CD4-positive, alpha-beta T cell treated with Interleukin-15 for 1 hour (primary cell): ENCODE measurements around the gene PTPRR.
"Not testable (repeated sequence)": the region's sequence is repeated elsewhere in the genome, so short reads cannot be mapped to it uniquely, and the experiment has no call there.

ENCODE experiments used
- DNase-seq: peaks from one replicate; pipeline ENCODE4 v3.0.0-alpha.2; 2020

The PTPRR gene

DNA sequence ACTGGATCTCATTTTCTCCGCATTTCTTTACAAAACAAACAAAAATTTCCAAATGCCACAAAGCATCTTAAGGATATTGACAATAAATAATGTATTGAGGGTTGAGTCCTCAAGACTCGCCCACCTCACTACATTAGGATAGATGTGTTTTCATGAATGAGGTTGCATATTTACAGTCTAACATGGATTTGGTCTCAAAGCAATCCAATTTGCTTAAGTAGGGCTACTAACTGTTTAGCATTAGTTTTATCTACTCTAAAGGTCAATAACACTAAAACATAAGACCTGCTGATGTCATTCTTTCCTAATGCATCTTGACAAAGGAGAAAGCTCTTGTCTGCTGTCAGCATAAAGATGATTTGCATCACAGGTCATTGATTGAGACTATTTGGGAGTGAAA is 82.4 kb downstream of the PTPRR start:
- no peak for DNase-seq

DNA sequence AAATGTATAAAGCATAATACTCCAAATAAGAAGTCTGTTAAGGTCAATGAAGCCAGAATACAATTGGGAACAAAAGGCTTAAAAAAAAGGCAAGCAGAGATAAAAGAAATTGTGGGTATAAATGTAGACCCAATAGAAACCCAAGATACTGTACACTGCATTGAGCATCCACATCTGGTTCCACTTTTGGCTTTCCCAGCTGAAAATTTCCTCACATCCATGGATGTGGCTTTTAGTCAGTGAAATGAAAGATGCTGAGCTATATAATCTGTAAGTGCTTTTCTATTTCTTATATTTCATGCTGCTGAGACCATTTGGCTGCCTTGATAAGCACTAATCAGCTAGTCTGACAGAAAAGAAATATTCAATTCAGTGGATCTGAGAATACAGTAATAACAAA is 83.5 kb downstream of the PTPRR start:
- no peak for DNase-seq

DNA sequence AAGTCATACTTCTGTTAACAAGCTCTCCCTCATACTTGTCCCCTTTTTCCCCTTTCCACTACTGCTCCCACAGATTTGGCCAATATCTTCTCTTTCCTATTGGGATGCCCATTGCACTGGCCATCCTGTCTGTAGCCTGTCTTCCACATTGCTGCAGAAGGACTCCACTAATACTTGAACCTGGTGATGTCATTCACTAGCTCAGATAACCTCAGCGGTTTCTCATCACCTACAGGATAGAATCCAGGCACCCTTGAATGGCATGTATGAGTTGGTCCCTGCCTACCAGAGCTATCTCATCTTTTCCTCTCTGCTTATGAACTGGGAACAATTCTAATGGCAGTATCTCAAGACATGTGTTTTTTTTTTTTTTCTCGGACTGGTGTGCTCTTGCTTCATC is 84.6 kb downstream of the PTPRR start:
- no peak for DNase-seq

DNA sequence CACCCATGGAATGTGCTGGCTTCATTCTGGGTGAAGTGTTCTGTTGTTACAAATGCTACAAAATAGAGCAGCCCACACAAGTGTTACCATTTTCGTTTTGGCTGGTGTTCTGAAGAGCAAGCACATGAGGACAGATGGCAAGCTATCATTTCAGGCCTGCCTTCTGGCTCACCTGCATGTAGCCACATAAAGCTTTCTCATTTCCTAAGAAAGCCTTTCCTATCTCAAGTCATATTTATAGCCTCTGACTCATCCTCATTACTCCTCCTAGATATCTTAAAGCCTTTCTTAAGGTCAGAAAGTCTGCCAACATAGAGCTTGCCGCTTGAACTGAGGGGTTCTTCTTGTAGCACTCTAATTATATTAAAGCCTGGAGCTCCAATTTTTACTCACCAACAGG is 89.0 kb downstream of the PTPRR start:
- DNase-seq = no peak

DNA sequence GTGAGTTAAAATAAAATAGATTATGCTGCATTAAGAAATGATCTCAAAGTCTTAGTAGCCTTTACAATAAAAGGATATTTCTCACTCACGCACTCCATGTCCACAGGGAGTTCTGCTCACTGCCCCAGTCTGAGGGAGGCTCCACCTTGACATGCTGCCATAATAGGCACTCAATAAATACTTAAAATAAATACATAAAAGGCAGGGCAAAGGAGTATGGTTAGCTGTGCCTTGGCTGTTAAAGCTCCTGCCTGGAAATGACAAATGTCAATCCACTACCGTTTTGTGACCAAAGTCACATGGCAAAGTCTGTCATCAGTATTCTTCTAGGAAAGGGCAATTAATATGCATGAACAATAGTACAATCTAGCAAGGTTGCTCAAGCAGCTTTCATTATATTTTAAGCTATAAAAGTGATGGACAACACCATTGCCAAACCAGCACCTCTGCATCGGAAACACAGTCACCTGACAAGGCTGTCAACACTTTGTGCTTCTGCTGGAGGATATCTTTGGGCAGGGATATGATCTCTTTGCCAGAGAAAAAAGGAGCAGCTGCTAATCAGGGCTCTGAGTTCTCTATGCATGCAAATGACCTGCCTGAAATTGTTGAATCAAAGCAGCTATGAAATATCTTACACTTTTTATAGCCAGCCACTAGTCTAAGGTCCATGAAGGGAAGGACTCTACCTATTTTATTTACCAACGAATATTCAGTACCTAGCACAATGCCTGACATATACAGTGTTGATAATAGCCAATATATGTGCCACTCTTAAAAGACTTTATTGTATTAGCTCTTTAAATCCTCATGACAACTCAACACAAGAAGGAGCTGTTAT is 90.1 kb downstream of the PTPRR start:
- DNase-seq = no peak

DNA sequence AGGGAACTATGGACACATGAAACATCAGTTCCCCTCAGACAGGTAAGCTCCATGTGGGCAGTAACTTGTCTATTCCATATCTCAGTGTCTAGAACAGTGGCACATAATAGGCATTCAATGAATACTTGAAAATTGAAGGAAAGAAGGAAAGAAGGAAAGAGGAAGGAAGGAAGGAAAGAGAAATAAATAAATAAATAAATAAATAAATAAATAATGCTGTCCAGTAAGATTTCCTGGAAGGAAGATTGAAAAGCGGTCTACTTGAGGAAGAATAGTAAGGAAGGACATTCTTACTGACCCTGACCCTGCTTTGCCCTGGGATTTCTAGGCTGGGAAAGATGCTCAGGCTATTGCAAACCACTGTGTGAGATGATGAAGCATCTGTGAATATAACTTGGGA is 91.5 kb downstream of the PTPRR start:
- no peak for DNase-seq

DNA sequence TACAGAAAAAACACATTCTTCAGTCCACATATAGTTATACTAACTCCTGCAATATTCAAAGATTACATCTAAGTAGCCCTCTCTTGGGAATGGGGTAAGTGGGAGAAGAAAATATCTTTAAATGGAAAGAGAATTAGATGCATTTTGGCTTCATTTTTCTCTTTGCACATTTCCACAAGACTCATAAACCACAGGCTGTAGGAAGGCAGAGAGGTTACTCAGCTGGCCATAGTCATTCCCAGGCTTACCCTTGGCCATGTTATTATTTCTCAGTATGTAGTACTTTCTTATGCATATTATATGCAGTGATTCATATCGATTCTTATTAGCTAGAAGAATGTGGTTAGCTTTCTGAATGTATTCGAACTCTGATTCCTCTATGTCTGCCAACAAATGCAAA is 92.2 kb downstream of the PTPRR start:
- no peak for DNase-seq

DNA sequence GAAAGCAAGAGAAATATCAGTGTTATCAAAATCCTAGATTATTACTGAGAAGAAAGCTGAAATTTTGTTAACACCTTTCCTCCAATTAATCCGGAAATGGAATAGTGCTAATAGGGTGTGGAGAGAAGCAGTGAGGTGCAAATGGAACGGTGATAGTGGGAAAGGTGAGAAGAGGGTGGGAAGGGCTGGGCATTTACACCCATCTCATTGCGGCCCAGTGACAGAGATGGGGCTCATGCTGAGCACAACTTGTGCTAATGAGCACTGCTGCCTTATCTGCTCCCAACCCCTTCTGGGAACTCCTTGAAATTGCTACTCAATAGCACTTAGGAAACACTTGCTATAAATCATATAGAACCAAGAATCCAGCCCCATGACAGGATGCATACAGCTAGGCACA is 94.4 kb downstream of the PTPRR start:
- no peak for DNase-seq

DNA sequence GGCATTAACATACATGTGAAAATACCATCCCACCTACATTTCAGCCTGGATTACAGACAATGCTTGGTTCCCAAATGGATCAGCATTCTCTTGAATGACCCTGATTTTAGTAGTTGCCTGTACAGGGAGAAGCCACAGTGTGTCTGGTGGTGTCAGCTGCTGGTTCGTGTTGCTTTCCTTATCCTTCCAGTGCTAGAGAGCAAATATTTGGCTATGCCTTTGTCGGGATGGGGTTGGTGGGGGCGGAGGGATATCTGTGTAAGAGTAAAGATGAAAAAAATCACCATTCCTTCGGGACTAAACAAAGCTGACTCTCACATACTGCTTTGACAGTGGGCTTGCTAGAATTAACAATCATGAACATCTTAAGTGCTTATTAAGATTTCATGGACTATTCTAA is 96.0 kb downstream of the PTPRR start:
- DNase-seq = no peak

DNA sequence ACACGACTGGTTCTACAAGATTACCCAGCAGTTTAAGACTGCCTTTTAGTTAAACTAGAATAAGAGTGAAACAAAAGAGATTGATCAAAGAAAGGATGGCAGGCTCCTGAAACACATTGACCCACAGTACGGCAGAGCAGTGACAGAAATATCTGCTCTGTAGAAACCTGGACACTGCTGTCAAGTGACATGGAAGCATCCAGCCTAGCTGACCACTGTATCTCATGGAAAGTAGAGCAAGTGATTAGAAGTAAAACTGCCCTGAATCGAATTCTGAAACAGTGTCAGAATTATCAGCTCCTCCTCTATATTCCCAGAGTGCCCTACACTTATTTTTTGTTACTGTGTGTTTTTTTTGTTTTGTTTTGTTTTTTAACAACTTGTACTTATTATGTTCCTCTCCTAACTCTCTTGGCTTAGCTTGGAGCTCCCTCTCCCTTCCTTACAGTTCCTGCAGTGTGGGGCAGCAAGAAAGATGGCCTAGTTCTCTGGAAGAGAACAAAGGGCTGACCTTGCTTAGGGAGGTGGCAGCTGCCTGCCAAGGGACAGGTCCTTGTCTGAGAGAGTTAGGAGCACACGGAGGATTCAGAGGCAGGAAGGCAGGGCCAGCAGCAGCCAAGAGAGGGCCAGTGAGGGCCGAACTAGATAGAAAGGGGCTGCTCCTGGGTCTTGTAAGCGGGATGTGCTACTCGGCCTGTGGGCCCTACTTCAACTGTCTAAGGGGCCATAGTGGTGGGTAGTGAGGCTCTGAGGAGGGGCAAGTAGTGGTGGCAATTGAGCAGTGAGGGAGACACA is 97.2 kb downstream of the PTPRR start:
- no peak for DNase-seq

DNA sequence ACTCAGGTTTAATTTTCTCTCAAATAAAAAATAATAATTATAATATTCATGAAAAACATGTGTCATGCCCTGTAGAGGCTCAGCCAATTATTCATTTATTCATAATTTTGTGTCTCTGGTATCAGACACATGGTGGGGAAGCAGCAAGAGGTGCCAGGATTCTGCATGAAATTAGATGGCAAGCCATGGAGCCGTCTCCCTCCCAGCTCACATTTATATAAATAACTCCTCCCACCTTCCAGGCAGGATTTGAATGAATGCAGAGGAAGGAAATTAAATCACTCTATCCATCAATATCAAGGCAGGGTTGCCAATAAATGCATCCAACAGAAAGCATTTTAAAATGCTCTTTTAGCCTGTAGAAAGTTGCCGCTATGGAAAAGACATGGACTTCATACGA is 98.1 kb downstream of the PTPRR start:
- DNase-seq = no peak

DNA sequence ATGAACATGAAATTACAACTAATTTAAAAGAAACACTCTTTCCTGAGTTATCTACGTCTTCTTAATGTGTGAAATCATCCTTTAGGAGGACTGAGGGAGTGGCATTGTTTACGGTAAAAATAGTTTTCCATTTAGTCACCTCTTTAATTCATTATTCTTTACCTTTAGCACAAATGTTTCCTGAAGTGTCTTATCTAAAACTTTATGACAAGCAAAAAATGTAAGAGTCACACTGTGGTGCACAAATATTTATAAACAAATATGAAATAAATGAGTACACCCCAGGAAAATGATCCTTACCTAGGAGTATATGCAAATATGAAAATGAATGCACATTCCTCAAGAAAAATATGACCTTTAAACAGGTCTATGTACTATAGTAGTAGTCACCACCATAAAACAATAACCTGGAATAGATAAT is 104.6 kb downstream of the PTPRR start:
- DNase-seq = no peak

DNA sequence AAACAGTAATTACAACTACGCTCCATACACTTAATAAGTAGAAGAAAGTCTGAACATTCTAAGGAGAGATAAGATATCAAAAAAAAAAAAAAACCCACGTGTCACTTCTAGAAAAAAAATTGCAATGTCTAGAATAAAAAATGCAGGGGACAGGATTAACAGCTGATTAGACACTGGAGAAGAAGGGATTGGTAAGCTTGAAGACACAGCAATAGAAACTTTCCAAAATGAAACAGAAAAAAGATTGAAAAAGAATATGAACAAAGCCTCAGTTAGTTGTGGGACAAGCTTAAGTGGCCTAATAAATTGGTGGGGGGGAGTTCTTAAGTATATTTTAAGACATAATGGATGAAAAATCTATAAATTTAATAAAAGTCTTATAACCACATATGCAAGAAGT is 105.5 kb downstream of the PTPRR start:
- no peak for DNase-seq

DNA sequence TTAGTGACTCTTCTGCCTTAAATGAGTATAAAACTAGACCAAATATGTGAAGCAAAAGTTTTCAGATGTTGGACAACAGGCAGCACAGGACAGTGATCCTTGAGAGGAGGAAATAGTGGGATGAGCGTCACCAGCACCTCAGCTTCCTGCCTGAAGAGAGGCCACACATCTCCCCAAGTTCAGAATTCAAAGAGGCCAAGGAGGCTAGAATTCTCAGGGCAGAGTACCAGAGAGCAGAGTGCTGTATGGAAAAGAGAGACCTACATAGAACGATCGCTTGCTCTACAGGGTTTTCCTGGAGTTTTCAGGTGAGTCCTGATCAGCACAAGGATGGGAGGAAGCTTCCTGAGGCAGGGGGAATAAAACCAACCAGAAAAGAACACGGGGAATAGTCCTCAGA is 107.0 kb downstream of the PTPRR start:
- DNase-seq = no peak

DNA sequence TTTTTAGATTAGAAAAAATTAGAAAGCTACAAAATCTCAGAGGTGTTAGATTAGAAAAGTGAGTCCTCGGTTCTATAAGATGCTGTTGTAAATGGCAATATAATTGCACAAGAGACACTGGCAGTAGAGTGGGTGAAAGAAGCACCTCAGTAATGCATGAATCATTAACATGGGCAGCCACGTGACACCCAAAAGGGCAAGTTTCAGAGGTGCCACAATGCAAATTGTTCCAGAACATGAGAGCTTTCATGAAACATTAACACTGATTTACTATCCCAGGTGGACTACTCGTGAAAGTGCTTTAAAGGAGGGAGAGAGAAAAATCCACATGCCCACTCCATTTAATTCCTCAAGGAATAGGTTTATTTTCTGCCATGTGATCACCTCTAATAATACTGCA is 108.4 kb downstream of the PTPRR start:
- no peak for DNase-seq

DNA sequence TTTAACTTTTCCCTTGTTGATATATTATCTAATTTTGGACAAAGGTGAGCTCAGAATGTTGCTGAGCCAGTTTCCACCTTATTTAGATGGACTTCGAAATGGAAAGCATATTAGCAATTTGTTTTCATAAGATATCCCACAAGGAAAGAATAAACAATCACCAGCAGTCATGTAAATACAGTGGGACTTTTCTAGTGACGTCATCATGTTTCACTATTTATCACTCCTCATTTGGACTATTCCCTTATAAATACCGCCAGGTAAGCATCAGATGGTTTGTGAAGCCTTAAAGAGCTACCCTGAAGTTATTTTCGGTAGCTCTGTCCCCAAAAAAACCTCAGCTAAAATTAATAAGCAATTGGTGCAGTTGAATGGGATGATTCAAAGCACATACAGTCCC is 110.7 kb downstream of the PTPRR start:
- no peak for DNase-seq

DNA sequence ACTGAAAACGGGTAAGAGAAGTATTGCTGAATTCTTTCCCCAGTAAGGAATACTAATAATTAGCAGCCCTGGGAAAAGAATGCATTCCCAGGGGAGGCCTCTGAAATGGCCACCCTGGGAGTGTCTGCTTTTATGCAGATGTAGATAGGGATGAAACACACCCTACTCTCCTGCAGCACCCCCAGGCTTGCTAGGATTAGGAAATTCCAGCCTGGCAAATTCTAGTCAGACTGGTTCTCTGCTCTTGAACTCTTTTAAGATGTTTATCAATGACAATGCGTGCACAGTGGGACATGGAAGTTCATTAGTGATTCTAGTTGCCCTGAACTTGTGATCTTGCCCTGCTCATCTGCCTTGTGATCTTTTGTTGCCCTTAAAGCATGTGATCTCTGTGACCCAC is 112.5 kb downstream of the PTPRR start:
- not testable (repeated sequence) for DNase-seq

DNA sequence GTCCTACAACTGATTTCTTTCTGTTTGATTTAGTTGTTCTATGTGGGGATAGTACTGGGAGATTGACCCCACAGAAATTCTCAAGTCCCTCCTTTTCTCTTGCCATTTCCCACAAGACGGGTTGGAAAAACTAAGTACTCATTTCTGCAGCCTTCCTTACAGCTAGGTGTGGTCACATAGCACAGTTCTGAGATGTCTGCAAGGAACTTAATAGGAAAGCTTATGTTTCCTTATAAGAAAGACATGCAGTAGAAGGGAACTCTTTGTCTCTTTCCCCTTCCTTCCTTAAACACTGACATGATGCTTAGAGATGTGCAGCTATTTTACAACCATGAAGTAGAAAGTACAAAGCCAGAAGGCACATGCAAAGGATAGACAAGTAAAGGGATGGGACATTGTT is 113.7 kb downstream of the PTPRR start:
- no peak for DNase-seq

DNA sequence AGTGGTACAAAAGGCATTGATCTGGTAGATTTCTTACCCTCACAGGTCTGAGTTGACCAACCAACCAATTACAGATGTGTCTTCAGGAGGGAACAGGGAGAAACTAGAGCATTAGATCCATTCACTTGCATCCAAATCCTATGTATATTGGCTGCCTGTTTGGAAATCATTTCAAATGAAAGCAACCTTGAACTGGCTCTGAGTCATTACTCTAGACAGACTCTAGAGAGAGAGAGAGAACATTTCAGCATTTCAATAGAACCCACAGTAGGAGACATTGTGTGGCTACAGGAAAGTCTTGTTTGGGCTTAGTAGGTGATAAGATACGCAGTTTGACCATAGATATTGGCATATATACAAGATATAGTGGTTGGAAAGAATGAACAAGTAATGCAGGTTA is 114.5 kb downstream of the PTPRR start:
- no peak for DNase-seq

DNA sequence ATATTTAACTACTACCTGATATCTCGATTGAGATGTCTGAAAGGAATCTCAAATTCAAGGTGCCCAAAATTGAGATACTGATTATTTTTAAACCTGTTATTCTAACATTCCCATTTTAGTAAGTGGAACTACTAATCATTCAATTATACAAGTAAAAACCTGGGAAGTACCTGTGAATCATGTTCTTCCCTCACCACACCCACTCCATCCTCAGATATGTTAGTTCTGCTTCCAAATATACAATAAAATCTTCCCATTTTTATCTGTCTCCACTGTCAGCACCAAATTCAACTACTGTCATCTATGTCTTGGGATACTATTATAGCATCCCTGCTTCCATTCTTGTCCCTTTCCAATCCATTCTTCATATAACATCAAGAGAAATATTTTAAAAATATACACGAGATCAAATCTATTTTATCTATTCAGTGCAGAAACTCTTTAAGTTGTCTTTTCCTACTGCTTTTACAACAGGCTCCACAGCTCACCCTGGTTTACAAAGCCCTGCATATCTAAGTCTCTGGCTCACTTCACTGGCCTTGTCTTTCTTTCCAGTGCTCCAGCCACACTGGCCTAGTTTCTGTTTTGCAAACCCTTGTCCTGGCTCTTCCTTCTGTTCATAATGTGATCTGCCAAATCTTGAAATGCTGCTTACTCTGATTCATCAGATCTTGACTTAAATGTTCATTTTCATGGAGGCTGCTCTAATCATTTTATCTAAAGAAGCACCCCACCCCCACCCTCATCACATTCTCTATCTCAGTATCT is 122.3 kb downstream of the PTPRR start:
- DNase-seq = no peak

DNA sequence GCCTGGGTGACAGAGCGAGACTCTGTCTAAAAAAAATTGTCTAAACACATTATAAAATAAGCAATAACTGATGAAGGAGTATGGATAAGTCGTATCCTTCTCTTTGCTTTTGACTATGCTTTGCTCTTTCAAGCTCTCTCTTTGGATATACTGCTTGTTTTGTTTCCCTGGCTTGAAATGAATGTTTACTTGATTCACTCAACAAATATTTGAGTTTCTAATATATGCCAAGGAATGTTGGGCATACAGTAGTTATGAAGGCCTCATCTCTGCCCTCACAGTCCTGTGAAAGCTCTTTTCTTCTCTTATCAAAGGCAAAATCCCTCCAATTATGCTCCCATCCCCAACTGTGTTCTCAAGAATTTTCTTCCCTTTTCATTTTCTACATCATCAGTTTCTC is 123.5 kb downstream of the PTPRR start:
- DNase-seq = no peak

DNA sequence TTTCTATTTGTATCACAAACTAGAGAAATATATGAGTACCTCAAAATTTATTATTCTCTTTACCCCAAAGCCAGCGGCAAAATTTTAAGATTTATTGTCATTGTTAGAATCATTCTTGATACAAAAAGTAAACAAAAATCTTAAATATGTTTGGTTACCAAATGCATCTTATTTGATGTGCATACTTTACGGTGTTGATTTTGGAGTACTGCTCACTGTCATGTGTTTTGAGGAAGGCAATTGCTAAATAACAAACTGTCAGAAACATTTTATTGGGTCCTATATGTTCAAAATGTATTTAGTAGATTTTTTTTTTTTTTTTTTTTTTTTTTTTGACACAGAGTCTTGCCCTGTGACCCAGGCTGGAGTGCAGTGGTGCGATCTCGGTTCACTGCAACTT is 124.9 kb downstream of the PTPRR start:
- DNase-seq = no peak

DNA sequence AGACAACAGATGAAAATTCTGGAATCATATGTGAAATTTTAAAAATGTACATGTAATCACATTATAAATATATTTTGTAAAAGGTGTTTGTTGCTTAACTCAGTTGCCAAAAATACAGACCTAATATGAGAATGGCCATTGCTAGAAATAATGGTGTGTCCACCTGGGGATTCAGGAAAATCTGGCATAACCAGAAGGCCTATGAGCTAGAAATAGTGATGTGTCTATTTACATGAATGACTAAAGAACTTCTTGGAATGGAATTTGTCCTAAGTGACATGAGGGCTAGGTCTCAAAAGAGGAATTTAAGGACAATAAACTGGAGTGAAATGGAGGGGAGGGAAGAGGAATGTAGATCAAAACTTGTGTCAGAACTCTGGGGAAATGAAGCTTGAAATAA is 126.4 kb downstream of the PTPRR start:
- DNase-seq = no peak

DNA sequence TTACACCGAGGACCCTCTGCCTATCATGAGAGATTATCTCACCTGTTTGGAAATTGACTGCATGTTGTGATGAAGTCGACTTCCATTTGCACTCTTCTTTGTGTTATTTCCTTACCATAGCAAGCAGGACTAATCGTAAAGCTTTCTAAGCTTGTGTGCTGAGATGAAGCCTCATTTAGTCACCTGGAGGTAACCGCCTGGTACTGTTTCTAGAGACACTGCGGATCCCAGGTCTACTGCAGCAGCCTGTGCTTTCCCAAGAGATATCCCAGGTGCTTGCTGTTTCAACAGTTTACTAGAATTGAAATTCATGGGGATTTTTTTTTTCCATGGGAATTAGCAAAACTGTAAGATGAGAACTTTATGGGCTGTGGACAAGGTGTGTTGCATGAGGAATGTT is 131.8 kb downstream of the PTPRR start:
- no peak for DNase-seq
